HL-60 (cell line): Measurements from ENCODE around the gene LAMA5.

Experiments
- DNase-seq, 2 experiments: peaks; one replicate each; pipeline ENCODE4 v3.0.0-alpha.2; 2010 to 2020; ENCODE audit warnings: low read depth in 1 of 2, low spot score in 1 of 2
- H3K27ac ChIP-seq: fragments of 250-450 bp; sonication (Bioruptor Pico); replicated peaks from 2 replicates; pipeline ENCODE4 v1.5.1; 2020; ENCODE audit warnings: mild to moderate bottlenecking, moderate library complexity
- H3K27me3 ChIP-seq: fragments of 250-450 bp; sonication (Bioruptor Pico); 2 replicates; pipeline ENCODE4 v1.5.1; 2021; ENCODE audit warnings: mild to moderate bottlenecking, moderate library complexity; ENCODE audit not compliant: insufficient read depth, poor library complexity, severe bottlenecking
- H3K4me3 ChIP-seq: replicated peaks from 2 replicates; pipeline ENCODE4 v1.5.1; 2011; ENCODE audit warnings: mild to moderate bottlenecking, control low read depth, low read length; ENCODE audit not compliant: insufficient read depth
- CTCF ChIP-seq: IDR thresholded peaks from one replicate; pipeline ENCODE4 v1.5.1; 2011; ENCODE audit warnings: low read length, control low read depth, inconsistent platforms; ENCODE audit not compliant: insufficient read depth
- GABPA ChIP-seq: IDR thresholded peaks from 2 replicates; pipeline ENCODE4 v1.6.1; 2012; ENCODE audit warnings: low read depth
- POLR2AphosphoS5 ChIP-seq: IDR thresholded peaks from 2 replicates; pipeline ENCODE4 v1.6.1; 2012; ENCODE audit warnings: low read depth
- SPI1 ChIP-seq: IDR thresholded peaks from 2 replicates; pipeline ENCODE4 v1.6.1; 2012; ENCODE audit warnings: low read depth, mild to moderate bottlenecking, borderline replicate concordance
- long read RNA-seq: library from polyadenylated mRNA; unstranded; transcript quantifications from one replicate; pipeline ENCODE4 v2.0.0, GENCODE V29; 2020
- TF ChIP-seq, protein P1 (sequence below): IDR thresholded peaks from 2 replicates; pipeline ENCODE4 v1.6.1; 2012; ENCODE audit warnings: low read depth; ENCODE audit not compliant: insufficient replicate concordance

LAMA5 gene
- long read RNA-seq, partial matches to known transcripts, result 1 of 3 reads
- long read RNA-seq, other reads (novel, unspliced or antisense), result 2 of 3 reads

- TF ChIP-seq SPI1 (no peak), POLR2AphosphoS5 (no peak), GABPA (no peak), CTCF (no peak)
- TF ChIP-seq, protein P1, sequence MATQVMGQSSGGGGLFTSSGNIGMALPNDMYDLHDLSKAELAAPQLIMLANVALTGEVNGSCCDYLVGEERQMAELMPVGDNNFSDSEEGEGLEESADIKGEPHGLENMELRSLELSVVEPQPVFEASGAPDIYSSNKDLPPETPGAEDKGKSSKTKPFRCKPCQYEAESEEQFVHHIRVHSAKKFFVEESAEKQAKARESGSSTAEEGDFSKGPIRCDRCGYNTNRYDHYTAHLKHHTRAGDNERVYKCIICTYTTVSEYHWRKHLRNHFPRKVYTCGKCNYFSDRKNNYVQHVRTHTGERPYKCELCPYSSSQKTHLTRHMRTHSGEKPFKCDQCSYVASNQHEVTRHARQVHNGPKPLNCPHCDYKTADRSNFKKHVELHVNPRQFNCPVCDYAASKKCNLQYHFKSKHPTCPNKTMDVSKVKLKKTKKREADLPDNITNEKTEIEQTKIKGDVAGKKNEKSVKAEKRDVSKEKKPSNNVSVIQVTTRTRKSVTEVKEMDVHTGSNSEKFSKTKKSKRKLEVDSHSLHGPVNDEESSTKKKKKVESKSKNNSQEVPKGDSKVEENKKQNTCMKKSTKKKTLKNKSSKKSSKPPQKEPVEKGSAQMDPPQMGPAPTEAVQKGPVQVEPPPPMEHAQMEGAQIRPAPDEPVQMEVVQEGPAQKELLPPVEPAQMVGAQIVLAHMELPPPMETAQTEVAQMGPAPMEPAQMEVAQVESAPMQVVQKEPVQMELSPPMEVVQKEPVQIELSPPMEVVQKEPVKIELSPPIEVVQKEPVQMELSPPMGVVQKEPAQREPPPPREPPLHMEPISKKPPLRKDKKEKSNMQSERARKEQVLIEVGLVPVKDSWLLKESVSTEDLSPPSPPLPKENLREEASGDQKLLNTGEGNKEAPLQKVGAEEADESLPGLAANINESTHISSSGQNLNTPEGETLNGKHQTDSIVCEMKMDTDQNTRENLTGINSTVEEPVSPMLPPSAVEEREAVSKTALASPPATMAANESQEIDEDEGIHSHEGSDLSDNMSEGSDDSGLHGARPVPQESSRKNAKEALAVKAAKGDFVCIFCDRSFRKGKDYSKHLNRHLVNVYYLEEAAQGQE, result no peak
- H3K27ac ChIP-seq, result no peak within 1 kb of the TSS
- DNase-seq, result no peak
Observed at GRCh38 chr20:62367136-62367632, at the start of gene LAMA5. LAMA5 (minus strand) TSS chr20:62367312; CDS start chr20:62367245, 67 bp downstream.

DNA sequence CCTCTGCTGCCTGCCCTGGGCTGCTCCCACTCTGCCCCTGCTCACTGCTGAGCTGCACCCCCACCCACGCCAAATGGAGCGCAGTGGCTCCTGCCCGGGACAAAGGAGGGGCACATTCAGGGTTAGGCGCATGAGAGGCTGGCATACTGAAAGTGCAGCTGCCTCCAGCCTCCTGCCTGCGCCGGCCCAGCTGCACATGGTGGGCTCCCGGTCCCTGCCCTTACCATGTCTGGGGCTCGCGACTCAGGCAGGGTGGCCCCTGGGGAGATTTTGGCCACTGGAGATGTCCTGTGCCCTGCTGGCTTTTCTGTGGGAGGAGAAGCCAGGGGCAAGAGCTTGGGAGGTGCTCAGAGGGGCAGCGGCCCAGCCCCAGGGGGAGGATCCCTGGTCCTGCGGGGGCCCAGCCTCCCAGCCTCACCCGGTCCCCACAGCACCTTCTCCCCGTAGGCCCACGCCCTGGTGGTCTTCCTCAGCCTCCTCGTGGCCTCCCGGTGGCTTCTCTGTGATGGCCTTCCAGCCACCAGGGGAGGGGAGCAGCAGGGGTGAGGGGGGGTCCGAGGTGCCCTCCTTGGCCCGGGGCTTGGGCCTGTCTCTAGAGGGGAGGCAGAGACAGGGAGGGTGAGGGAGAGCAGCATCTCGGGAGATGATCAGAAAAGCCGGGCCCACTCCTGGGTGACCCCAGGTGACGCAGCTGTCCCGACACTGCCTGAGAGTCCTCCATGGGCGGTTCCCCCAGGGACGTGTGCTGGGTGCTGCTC is 48.4 kb upstream of the LAMA5 start:
- Histone ChIP-seq H3K27me3 (peaks cover 10% of the 10 kb centered on the region), H3K27ac (no peak overlapping the region), H3K4me3 (no peak overlapping the region)
- no peak for DNase-seq
- no peak for TF ChIP-seq POLR2AphosphoS5
- no peak for TF ChIP-seq SPI1
- TF ChIP-seq, protein P1, result no peak
- no peak for TF ChIP-seq CTCF
- TF ChIP-seq GABPA, result no peak

More at GRCh38 chr20:62367136-62367632, at the start of gene LAMA5:
- peak within 1 kb of the TSS; percentile 38 for H3K4me3 ChIP-seq
- peaks cover 31% of the 10 kb centered on the region for H3K27me3 ChIP-seq

DNA sequence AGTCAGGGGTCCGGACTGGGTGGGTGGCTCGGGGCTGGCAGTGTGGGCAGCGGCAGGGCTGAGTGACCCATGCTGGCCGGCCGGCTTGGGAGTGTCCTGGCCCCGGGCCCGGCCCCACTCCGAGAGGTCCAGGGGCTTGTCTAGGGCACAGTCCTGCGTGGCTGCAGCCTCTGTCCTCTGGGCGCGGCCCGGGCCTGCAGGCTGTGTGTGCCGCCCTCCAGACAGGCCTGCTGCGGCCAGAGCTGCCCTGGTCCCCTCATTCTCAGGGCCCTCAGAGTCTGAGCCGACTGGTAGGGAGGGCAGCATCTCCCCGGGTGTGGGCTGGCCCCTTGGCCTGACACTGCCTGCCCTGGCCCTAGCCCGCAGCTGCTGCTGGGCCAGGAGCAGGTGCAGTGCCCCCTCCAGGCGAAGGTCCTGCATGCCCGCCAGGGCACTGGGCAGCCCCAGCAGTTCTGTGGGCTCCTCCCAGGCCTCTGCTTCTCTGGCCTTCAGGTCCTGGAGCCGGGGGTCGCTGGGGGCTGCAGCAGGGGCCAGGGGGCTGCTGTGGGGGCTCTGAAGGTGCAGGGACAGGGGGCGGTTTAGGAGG is 46.9 kb upstream of the LAMA5 start:
- H3K27ac ChIP-seq, result no peak overlapping the region
- H3K27me3 ChIP-seq, result peaks cover 10% of the 10 kb centered on the region
- TF ChIP-seq GABPA (no peak), SPI1 (no peak), POLR2AphosphoS5 (no peak), CTCF (no peak)
- TF ChIP-seq, protein P1, result no peak
- H3K4me3 ChIP-seq, result no peak overlapping the region
- DNase-seq, result no peak
